Measurements from ENCODE around the gene TFPT. TPM values are rescaled to one million over a fixed set of nuclear protein-coding genes. Genes with fewer than 3 reads are reported as not detected.

TFPT gene
- total and polyA plus RNA-seq, 2 donors (not counting 3 experiments of a cell fraction or from before 2014, with no cell fraction given) = 28.3 to 32.1 TPM

GRCh38 chr19:54062643-54063042 is 52.8 kb downstream of the TFPT start:
- Histone ChIP-seq H3K4me3 (replicated peaks in 1 of 3; ENCODE audit: insufficient read depth in 1 of 3, low read depth in 1 of 3, low read length in 3 of 3) (no peak overlapping the region), H3K79me2 (ENCODE audit: control insufficient read depth, insufficient read depth, low read length) (no peaks in the 10 kb centered on the region), H3K27ac (ENCODE audit: insufficient read depth, low read depth, low read length) (no peak overlapping the region), H3K27me3 (ENCODE audit: control insufficient read depth in 2 of 2, insufficient read depth in 2 of 2, low read length in 2 of 2) (no peaks in the 10 kb centered on the region), H3K9ac (replicated peaks; ENCODE audit: extremely low read depth, insufficient read depth, low read length) (no peak overlapping the region), H3K36me3 (ENCODE audit: control insufficient read depth in 2 of 2, extremely low read depth in 1 of 2, insufficient read depth in 2 of 2, low read length in 2 of 2) (no peaks in the 10 kb centered on the region), H3K4me1 (ENCODE audit: control insufficient read depth, extremely low read depth, insufficient read depth, low read length) (no peaks in the 10 kb centered on the region), H3K4me2 (ENCODE audit: insufficient read depth, low read length) (no peak overlapping the region), H3K9me3 (replicated peaks; ENCODE audit: control insufficient read depth, insufficient read depth, low read length) (no peaks in the 10 kb centered on the region), H4K20me1 (replicated peaks; ENCODE audit: control insufficient read depth, extremely low read depth, insufficient read depth, low read length) (no peaks in the 10 kb centered on the region), H3K9me1 (replicated peaks; ENCODE audit: control insufficient read depth, extremely low read depth, insufficient read depth, low read length) (no peaks in the 10 kb centered on the region), H2AFZ (ENCODE audit: low read depth, low read length) (no peak overlapping the region)
- ChIA-PET POLR2A (no interaction called here), CTCF (interaction anchor here (0.6 to 1.2 kb wide), 2 partner anchors 166 to 270 kb away, joined by 3 read pairs; no protein-coding TSS in a partner anchor)
- dilution Hi-C loops (cut with MboI; ENCODE audit: extremely low pct_ligation_motif_present, low sequenced_read_pairs) (no loop called here), intact Hi-C loops (cut with micrococcal nuclease) (no loop called here)
- no peak for FAIRE-seq
- TF ChIP-seq FOS (IDR thresholded peaks at IDR 0.05; ENCODE audit: borderline replicate concordance, insufficient read depth, low read length) (no peak), EZH2 (IDR thresholded peaks at IDR 0.05; ENCODE audit: borderline replicate concordance, low read depth, low read length, severe bottlenecking) (no peak), MYC (IDR thresholded peaks at IDR 0.05; ENCODE audit: low read depth, low read length) (no peak), POLR2AphosphoS5 (IDR thresholded peaks at IDR 0.05; ENCODE audit: insufficient read depth, low read depth, low read length) (no peak), MAX (IDR thresholded peaks at IDR 0.05; ENCODE audit: insufficient read depth, insufficient read length) (no peak), CTCF (IDR thresholded peaks at IDR 0.05; ENCODE audit: extremely low read depth in 1 of 2, insufficient read depth in 1 of 2, low read depth in 1 of 2, low read length in 2 of 2) (no peak), POLR2A (IDR thresholded peaks at IDR 0.05; ENCODE audit: low read depth, low read length) (no peak), GATA2 (IDR thresholded peaks at IDR 0.05; ENCODE audit: insufficient read depth, insufficient read length, low read depth, low read length) (no peak), JUN (IDR thresholded peaks at IDR 0.05; ENCODE audit: borderline replicate concordance, insufficient read depth, insufficient read length, low read depth) (no peak)
- no peak for DNase-seq (ENCODE audit: low read depth, low spot score)
- no TSS peak for BruUV-seq (replicated peaks)

Other genes starting within 250 kb of the TFPT start
- 128 and 133 TPM in 2 replicates for gene MYADM, start 247.8 kb downstream of the TFPT start, total RNA-seq
- gene MYADM, start 247.8 kb downstream of the TFPT start, polyA plus RNA-seq = 100 and 122 TPM in 2 replicates
- not detected in 2 replicates for gene PRKCG, start 233.5 kb downstream of the TFPT start, total RNA-seq
- gene PRKCG, start 233.5 kb downstream of the TFPT start, polyA plus RNA-seq = 0.07 and 0.08 TPM in 2 replicates
- 0.78 and 1.3 TPM in 2 replicates for gene CACNG7, start 206.4 kb downstream of the TFPT start, total RNA-seq
- 0.92 and 1.1 TPM in 2 replicates for gene CACNG7, start 206.4 kb downstream of the TFPT start, polyA plus RNA-seq
- gene CACNG8, start 152.7 kb downstream of the TFPT start, total RNA-seq = 1.7 and 3.0 TPM in 2 replicates
- gene CACNG8, start 152.7 kb downstream of the TFPT start, polyA plus RNA-seq = 0.11 and 0.18 TPM in 2 replicates
- 4.0 and 5.4 TPM in 2 replicates for gene CACNG6, start 124.0 kb downstream of the TFPT start, total RNA-seq
- 3.9 and 5.0 TPM in 2 replicates for gene CACNG6, start 124.0 kb downstream of the TFPT start, polyA plus RNA-seq
- gene VSTM1, start 51.8 kb downstream of the TFPT start, total RNA-seq = not detected in 2 replicates
- gene VSTM1, start 51.8 kb downstream of the TFPT start, polyA plus RNA-seq = not detected in 2 replicates
- not detected in 2 replicates for gene TARM1, start 34.3 kb downstream of the TFPT start, total RNA-seq
- not detected in 2 replicates for gene TARM1, start 34.3 kb downstream of the TFPT start, polyA plus RNA-seq
- gene OSCAR, start 14.9 kb downstream of the TFPT start, total RNA-seq = not detected in 2 replicates
- 0.08 and 0.10 TPM in 2 replicates for gene OSCAR, start 14.9 kb downstream of the TFPT start, polyA plus RNA-seq
- gene NDUFA3, start 12.8 kb downstream of the TFPT start, total RNA-seq = 119 and 132 TPM in 2 replicates
- 95.5 and 107 TPM in 2 replicates for gene NDUFA3, start 12.8 kb downstream of the TFPT start, polyA plus RNA-seq
- gene PRPF31, start 97 bp upstream of the TFPT start, total RNA-seq = 99.1 and 101 TPM in 2 replicates
- 70.8 and 76.2 TPM in 2 replicates for gene PRPF31, start 97 bp upstream of the TFPT start, polyA plus RNA-seq
- gene CNOT3, start 22.1 kb upstream of the TFPT start, total RNA-seq = 62.4 and 74.7 TPM in 2 replicates
- 16.4 and 20.4 TPM in 2 replicates for gene CNOT3, start 22.1 kb upstream of the TFPT start, polyA plus RNA-seq
- gene LENG1, start 44.1 kb upstream of the TFPT start, total RNA-seq = 5.0 and 6.9 TPM in 2 replicates
- gene LENG1, start 44.1 kb upstream of the TFPT start, polyA plus RNA-seq = 2.1 and 3.0 TPM in 2 replicates
- 0.71 and 0.74 TPM in 2 replicates for gene TMC4, start 57.5 kb upstream of the TFPT start, total RNA-seq
- 1.7 and 2.4 TPM in 2 replicates for gene TMC4, start 57.5 kb upstream of the TFPT start, polyA plus RNA-seq
- gene MBOAT7, start 73.9 kb upstream of the TFPT start, total RNA-seq = 175 and 218 TPM in 2 replicates
- 204 and 256 TPM in 2 replicates for gene MBOAT7, start 73.9 kb upstream of the TFPT start, polyA plus RNA-seq
- gene TSEN34, start 75.7 kb upstream of the TFPT start, total RNA-seq = 37.4 and 40.7 TPM in 2 replicates
- gene TSEN34, start 75.7 kb upstream of the TFPT start, polyA plus RNA-seq = 81.9 and 107 TPM in 2 replicates
- gene RPS9, start 85.2 kb upstream of the TFPT start, total RNA-seq = 1,192 and 1,260 TPM in 2 replicates
- gene RPS9, start 85.2 kb upstream of the TFPT start, polyA plus RNA-seq = 3,343 and 4,230 TPM in 2 replicates
- gene LILRB3, start 107.3 kb upstream of the TFPT start, total RNA-seq = not detected in 2 replicates
- gene LILRB3, start 107.3 kb upstream of the TFPT start, polyA plus RNA-seq = not detected in 2 replicates
- gene LILRA6, start 127.1 kb upstream of the TFPT start, total RNA-seq = not detected in 2 replicates
- 0.05 TPM in 1 of 2 replicates, not detected in the other for gene LILRA6, start 127.1 kb upstream of the TFPT start, polyA plus RNA-seq
- gene LILRB5, start 141.6 kb upstream of the TFPT start, total RNA-seq = not detected in 2 replicates
- not detected in 2 replicates for gene LILRB5, start 141.6 kb upstream of the TFPT start, polyA plus RNA-seq
- not detected in 2 replicates for gene LILRB2, start 165.5 kb upstream of the TFPT start, total RNA-seq
- not detected in 2 replicates for gene LILRB2, start 165.5 kb upstream of the TFPT start, polyA plus RNA-seq
- not detected in 2 replicates for gene LILRA5, start 197.5 kb upstream of the TFPT start, total RNA-seq
- not detected in 2 replicates for gene LILRA5, start 197.5 kb upstream of the TFPT start, polyA plus RNA-seq
- gene LILRA4, start 223.5 kb upstream of the TFPT start, total RNA-seq = not detected in 2 replicates
- not detected in 2 replicates for gene LILRA4, start 223.5 kb upstream of the TFPT start, polyA plus RNA-seq
- not detected in 2 replicates for gene LAIR1, start 249.3 kb upstream of the TFPT start, total RNA-seq
- gene LAIR1, start 249.3 kb upstream of the TFPT start, polyA plus RNA-seq = not detected in 2 replicates

Measured in endothelial cell of umbilical vein (primary cell).